HuH-7.5 (cell line): ENCODE data around the gene C16orf90.

Experiments
- DNase-seq: peaks from one replicate; pipeline ENCODE4 v3.0.0; 2011; ENCODE audit warnings: low spot score

The C16orf90 gene

DNA sequence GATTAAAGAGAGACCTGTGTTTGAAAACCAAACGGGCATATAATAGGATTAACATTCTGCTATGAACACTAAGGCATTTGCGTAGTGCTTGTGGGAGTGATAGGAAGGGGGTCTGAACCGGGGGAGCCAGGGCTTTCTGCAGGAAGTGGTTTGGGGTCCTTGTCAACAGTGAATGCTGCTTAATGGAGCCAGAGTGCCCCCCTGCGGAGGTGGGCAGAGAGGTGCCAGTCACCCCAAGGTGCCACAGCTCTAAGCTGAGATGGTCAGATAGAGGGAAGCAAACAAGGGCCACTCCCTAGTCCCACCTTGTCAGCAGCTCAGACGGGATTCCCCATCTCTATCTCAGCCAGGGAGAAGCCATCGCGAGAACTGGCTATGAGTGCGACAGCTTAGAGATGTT, 34.1 kb downstream of the C16orf90 start:
- DNase-seq: no peak

DNA sequence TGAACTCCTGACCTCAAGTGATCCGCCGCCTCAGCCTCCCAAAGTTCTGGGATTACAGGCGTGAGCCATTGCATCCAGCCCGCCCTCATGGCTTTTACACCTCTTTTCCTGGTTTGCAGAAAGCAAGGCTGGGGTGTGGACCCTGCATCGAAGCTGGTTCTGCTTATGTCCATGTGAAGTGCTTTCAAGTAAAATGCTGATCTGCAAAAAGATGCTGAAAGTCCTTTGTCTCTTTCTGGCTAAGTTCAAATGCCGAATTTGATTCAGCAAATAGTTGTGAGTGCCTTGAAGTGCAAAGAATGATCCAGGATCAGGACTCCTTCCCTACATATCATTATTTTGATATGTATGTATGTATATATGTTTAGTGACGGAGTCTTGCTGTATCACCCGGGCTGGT, 34.7 kb downstream of the C16orf90 start:
- no peak for DNase-seq

DNA sequence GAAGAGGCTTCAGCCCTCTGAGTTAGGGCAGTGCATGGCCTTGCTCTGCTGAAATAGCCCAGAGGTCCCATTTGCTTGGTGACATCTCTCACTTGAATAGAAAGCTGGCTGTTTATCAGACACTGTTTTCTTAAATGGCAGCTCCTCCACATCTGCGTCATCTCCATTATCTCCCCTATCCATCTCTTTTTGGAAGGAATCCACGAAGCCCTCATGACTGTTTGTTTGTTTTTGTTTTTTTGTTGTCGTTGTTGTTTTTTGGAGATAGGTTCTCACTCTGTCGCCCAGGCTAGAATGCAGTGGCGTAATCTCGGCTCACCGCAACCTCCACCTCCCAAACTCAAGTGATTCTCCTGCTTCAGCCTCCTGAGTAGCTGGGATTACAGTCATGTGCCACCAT, 35.2 kb downstream of the C16orf90 start:
- no peak for DNase-seq

DNA sequence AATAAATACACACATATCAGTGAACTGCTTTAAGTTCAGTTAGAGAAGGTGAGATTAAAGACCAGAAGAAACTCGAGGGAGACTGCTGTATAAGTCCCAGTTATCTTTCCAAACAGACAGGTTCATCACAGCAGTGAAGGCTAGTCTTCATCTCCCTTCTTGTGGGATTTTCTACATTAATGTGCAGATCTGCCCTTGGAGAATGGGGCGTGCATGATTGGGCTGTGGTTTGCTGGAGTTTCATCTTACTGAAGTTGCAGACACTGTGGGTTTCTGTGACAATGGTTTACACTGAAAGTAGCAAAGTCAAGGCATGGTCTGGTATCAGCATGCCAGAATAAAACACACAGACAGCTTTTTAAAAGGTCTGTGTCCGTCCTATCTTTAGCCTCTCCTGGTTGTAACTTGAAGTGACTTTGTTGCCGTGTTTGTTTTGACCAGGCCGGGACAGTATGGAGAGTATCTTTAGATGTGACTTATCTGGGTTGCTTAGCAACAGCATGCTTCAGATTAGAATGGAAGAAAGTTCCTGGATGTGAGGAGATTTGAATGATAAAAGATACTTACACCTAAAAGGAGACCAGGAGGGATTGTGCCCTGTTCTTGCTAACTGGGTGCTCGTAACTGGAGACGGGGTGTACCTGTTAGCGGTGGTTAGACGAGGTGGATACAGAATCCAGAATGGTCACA, 35.7 kb downstream of the C16orf90 start:
- no peak for DNase-seq

DNA sequence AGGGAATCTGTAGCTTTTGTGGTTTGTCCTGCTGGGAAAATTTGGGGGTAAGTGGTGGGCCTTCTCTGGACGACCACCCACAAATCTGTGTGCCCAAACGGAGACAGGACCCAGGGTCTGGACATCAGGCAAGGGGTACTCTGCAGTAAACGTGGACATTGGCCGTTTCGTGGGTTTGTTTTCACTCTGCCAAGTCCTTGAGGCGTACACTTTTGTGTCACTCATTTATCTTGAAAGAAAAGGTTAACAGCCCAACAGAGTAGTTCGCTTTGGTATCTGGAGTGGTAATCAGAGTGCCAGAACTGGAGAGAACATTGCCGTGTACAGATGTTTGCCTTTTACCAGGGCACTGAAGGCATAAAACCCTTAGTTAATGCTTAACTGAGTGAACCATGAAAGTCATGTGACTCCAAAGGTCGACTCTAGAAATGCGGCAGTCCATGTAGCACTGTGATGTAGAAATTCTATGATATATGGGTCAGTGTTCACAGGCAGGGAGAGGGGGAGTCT, 36.4 kb downstream of the C16orf90 start:
- DNase-seq: peak; percentile 82

DNA sequence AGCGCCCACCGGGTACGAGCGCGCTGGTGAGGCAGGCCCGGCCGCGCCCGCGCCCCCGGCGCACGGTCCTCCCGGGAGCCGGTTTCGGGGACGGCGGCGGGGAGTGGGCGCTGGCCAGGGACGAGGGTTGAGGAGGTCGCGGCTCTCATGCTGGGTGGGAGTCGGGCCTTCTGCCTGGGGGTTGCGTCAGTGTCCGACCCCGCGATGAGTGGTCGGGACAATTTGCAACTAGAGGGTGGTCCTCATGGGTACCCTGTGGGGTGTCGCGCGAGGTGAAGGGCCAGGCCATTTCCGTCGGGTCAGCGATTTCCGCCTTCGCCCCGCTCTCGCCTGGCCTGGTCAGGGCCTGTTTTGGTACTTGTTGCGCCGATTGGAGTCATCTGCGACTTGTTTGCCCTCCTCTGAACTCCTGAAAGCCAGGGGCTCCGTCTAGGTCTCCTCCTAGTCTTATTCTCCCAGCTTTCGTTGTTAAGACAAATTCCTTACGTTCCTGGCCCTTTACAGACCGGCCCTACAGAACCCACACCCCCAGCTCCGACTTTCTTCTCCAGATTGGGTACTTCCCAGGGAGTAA, 36.9 kb downstream of the C16orf90 start:
- DNase-seq: no peak

DNA sequence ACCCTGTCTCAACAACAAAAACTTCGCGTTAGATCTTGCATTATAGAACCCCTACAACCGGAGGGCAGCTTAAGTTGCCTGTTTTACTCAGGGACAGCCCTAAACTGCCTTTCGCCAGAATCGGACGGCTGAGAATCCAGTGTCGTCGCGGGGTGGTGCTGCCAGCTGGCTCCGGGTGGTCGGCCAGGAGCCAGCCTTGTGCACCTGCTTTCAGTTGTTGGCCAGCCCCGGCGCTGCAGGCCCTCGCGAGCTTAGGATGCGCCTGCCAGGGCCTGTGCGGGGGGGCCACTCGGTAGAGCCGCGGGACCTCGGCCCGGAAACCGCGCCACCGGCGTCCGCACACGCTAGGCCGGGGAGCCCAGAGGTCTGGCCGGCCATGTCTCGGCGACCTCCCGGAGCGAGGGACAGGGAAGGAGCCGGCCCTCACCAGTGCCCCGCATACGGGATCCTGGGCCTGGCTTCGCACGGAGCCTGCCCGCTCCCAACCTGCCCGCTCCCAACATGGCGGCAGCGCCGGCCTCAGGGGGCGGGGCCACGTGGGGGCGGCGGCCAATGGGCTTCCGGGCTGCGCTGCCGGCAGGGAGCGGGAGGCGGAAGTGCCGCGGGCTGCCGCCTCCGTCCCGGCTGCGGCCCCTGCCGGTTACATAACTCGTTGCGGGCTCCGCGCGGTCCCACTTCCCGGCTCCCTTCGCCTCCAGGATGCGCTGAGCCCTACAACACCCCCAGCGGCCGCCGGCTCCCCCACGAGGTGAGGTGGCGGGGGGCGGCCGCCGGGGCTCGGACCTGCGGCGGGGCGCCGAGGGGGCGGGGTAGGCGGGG, 37.6 kb downstream of the C16orf90 start:
- DNase-seq: peak; percentile 95

DNA sequence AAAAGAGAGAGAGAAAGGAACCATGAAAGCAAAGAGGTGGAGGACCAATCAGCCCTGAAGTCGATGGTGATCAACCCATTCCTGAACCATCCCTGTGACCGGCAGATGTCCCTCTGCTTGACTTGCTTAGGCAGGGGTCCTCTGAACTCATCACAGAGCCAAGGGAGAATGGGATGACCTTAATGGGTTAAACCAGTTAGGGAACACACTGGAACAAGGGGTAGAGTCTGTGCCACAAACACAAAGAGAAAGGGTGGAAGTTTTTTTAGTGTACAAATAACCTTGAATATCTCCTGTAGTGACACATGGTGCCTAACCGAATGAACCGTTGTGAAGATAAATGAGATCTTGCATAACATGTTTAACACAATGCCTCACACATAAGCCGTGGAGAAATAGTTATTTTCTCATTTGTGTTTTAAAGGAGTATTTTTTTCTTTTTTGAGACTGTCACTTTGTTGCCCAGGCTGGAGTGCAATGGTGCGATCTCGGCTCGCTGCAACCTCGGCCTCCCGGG, 40.6 kb downstream of the C16orf90 start:
- DNase-seq: no peak

DNA sequence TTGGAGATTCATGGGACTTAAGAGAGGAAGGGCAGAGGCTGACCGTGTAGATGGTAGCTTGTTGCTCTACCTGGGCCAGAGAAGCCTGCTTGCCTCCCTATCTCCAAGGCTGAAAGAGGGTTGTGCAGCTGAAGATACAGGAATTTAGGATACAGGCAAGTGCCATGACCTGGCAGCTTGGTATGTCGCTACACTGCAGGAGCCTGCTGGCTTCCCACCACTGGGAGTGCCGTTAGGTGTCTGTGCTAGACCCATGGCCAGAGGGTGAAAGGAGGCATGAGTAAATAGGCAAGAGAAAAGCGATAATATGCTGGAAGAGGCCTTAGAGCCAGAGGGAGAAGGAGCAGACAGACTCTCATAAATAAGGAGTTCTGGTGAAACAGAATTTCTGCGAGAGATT, 41.2 kb downstream of the C16orf90 start:
- no peak for DNase-seq

DNA sequence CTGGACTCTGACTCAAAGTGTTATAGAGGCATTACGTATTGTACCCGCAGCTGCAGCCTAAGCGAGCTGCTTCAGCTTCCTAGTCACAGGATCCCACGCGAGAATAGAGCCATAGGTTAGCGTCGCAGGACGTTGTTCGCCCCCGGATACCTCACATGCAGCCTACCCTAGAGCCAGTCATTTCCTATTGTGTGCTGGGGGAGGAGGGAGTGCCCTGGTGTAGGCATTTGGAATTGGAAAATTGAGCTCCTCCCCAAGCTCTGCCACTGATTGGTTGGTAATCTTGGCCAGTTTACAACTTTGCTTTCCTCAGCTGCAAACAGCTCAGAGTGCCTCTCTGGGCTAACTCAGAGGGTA, 51.3 kb downstream of the C16orf90 start:
- no peak for DNase-seq
